ENCODE results near the gene SCMH1. TPM values are rescaled to one million over a fixed set of nuclear protein-coding genes. Genes with fewer than 3 reads are reported as not detected.
"Not testable (repeated sequence)": the region's sequence is repeated elsewhere in the genome, so short reads cannot be mapped to it uniquely, and the experiment has no call there.

SCMH1 gene
- total and polyA plus RNA-seq, 2 experiments from 2014 or later: 48.1 to 52.3 TPM

- H3K27ac ChIP-seq; H4K20me1 ChIP-seq (ENCODE audit: insufficient read depth, poor library complexity, severe bottlenecking); H3K4me1 ChIP-seq (ENCODE audit: insufficient read depth); H3K4me3 ChIP-seq; H3K27me3 ChIP-seq; H3K9me3 ChIP-seq (ENCODE audit: low read depth); H3K4me2 ChIP-seq; H3K36me3 ChIP-seq (replicated peaks; ENCODE audit: insufficient read depth, low read depth); DNase-seq (ENCODE audit: low spot score); H3K9me2 ChIP-seq (replicated peaks; ENCODE audit: insufficient read depth); H2AFZ ChIP-seq: not testable (repeated sequence)
- 85% methylated on average over 2 of the region's 2 CpGs for WGBS (ENCODE audit: low lambda C conversion rate, missing lambda C conversion rate)
- H3K79me2 ChIP-seq: peaks cover 82% of the 10 kb centered on the region
Observed at GRCh38 chr1:41207053-41207452, 35.1 kb downstream of the SCMH1 start.

DNA sequence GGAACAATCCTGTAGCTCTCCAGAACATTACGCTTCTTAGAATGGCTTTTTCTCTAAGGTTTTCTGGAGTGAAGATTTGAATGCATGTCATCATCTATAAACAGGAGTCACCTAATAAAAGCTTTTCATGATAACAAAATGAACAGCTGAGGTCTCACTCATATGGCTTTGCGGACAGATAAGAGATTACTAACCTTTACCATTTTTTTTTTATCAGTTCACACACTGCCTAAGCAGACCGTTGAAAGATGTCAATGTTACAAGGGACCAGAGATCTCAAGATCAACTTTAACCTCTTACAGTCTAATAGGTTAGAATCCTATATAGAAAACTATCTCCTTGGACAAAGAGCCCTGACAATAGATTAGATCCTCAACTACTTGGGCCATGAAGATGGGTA is 41.4 kb downstream of the SCMH1 start:
- H3K27ac ChIP-seq: no peak overlapping the region
- WGBS (ENCODE audit: low lambda C conversion rate, missing lambda C conversion rate): 53% methylated on average over 3 of the region's 3 CpGs
- TF ChIP-seq EZH2 (IDR thresholded peaks at IDR 0.05; ENCODE audit: borderline replicate concordance) (no peak), EZH2phosphoT487 (IDR thresholded peaks at IDR 0.05; ENCODE audit: low read depth, severe bottlenecking, unreplicated experiment) (no peak)
- TF ChIP-seq, protein P1, sequence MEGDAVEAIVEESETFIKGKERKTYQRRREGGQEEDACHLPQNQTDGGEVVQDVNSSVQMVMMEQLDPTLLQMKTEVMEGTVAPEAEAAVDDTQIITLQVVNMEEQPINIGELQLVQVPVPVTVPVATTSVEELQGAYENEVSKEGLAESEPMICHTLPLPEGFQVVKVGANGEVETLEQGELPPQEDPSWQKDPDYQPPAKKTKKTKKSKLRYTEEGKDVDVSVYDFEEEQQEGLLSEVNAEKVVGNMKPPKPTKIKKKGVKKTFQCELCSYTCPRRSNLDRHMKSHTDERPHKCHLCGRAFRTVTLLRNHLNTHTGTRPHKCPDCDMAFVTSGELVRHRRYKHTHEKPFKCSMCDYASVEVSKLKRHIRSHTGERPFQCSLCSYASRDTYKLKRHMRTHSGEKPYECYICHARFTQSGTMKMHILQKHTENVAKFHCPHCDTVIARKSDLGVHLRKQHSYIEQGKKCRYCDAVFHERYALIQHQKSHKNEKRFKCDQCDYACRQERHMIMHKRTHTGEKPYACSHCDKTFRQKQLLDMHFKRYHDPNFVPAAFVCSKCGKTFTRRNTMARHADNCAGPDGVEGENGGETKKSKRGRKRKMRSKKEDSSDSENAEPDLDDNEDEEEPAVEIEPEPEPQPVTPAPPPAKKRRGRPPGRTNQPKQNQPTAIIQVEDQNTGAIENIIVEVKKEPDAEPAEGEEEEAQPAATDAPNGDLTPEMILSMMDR (IDR thresholded peaks at IDR 0.05; ENCODE audit: poor library complexity): no peak

GRCh38 chr1:41199375-41199774 is 42.7 kb downstream of the SCMH1 start:
- H3K79me2 ChIP-seq: peaks cover 72% of the 10 kb centered on the region
- no peak overlapping the region for H3K4me2 ChIP-seq
- peaks cover 3% of the 10 kb centered on the region for H4K20me1 ChIP-seq (ENCODE audit: insufficient read depth, poor library complexity, severe bottlenecking)
- no peaks in the 10 kb centered on the region for H3K9me2 ChIP-seq (replicated peaks; ENCODE audit: insufficient read depth)
- no peak overlapping the region for H2AFZ ChIP-seq
- no peaks in the 10 kb centered on the region for H3K27me3 ChIP-seq
- no peaks in the 10 kb centered on the region for H3K36me3 ChIP-seq (replicated peaks; ENCODE audit: insufficient read depth, low read depth)
- TF ChIP-seq EZH2 (IDR thresholded peaks at IDR 0.05; ENCODE audit: borderline replicate concordance): no peak
- no peak for TF ChIP-seq EZH2phosphoT487 (IDR thresholded peaks at IDR 0.05; ENCODE audit: low read depth, severe bottlenecking, unreplicated experiment)
- TF ChIP-seq, protein P1 (IDR thresholded peaks at IDR 0.05; ENCODE audit: poor library complexity): no peak
- no peak overlapping the region for H3K4me3 ChIP-seq
- H3K9me3 ChIP-seq (ENCODE audit: low read depth): peaks cover 3% of the 10 kb centered on the region
- no peak for DNase-seq (ENCODE audit: low spot score)
- no peaks in the 10 kb centered on the region for H3K4me1 ChIP-seq (ENCODE audit: insufficient read depth)
- H3K27ac ChIP-seq: no peak overlapping the region

More for the DNA sequence above, 41.4 kb downstream of the SCMH1 start:
- Histone ChIP-seq H3K4me3 (no peak overlapping the region), H3K4me2 (no peak overlapping the region), H3K4me1 (ENCODE audit: insufficient read depth) (no peaks in the 10 kb centered on the region), H3K79me2 (peaks cover 73% of the 10 kb centered on the region), H4K20me1 (ENCODE audit: insufficient read depth, poor library complexity, severe bottlenecking) (peaks cover 3% of the 10 kb centered on the region), H3K9me2 (replicated peaks; ENCODE audit: insufficient read depth) (no peaks in the 10 kb centered on the region), H2AFZ (no peak overlapping the region), H3K9me3 (ENCODE audit: low read depth) (peaks cover 3% of the 10 kb centered on the region), H3K27me3 (no peaks in the 10 kb centered on the region), H3K36me3 (replicated peaks; ENCODE audit: insufficient read depth, low read depth) (no peaks in the 10 kb centered on the region)
- DNase-seq (ENCODE audit: low spot score): no peak

- peak overlapping the region; percentile 31 for H3K27ac ChIP-seq
- no peaks in the 10 kb centered on the region for H4K20me1 ChIP-seq (ENCODE audit: insufficient read depth, poor library complexity, severe bottlenecking)
- no peak overlapping the region for H3K4me2 ChIP-seq
- no peaks in the 10 kb centered on the region for H3K9me2 ChIP-seq (replicated peaks; ENCODE audit: insufficient read depth)
- whole genome bisulfite sequencing (ENCODE audit: low lambda C conversion rate, missing lambda C conversion rate): 45% methylated on average over 1 of the region's 1 CpG
- no peak overlapping the region for H2AFZ ChIP-seq
- no peak for DNase-seq (ENCODE audit: low spot score)
- H3K4me1 ChIP-seq (ENCODE audit: insufficient read depth): peaks cover 10% of the 10 kb centered on the region
- H3K36me3 ChIP-seq (replicated peaks; ENCODE audit: insufficient read depth, low read depth): no peaks in the 10 kb centered on the region
- H3K79me2 ChIP-seq: peaks cover 71% of the 10 kb centered on the region
- H3K9me3 ChIP-seq (ENCODE audit: low read depth): no peaks in the 10 kb centered on the region
- no peak overlapping the region for H3K4me3 ChIP-seq
- no peaks in the 10 kb centered on the region for H3K27me3 ChIP-seq
- TF ChIP-seq EZH2phosphoT487 (IDR thresholded peaks at IDR 0.05; ENCODE audit: low read depth, severe bottlenecking, unreplicated experiment): no peak
- TF ChIP-seq EZH2 (IDR thresholded peaks at IDR 0.05; ENCODE audit: borderline replicate concordance): no peak
- TF ChIP-seq, protein P1 (IDR thresholded peaks at IDR 0.05; ENCODE audit: poor library complexity): no peak
Observed at GRCh38 chr1:41192456-41193178, 49.5 kb downstream of the SCMH1 start.

Measured in hepatocyte (in vitro differentiated cells).